Pancreas (tissue), 10 donors: ENCODE measurements around the gene CA14. TPM values are rescaled to one million over a fixed set of nuclear protein-coding genes. Genes with fewer than 3 reads are reported as not detected.
"Not testable (repeated sequence)": the region's sequence is repeated elsewhere in the genome, so short reads cannot be mapped to it uniquely, and the experiment has no call there.

ENCODE experiments used
- ATAC-seq, 4 donors: fragments of 200-7000 bp; cut with Tn5 transposase; one replicate each; pipeline versions ENCODE4 v1.8.0 to v1.9.1; 2020; ENCODE audit warnings: mild to moderate bottlenecking in 4 of 4, moderate library complexity in 4 of 4
- DNase-seq, 6 donors: peaks; one replicate each; pipeline ENCODE4 v3.0.0-alpha.2; 2020
- FAIRE-seq: peaks from 2 replicates; lab custom pipeline; 2012; peaks lifted over from hg19 to GRCh38; lab: Jason Lieb, UNC
- H3K27ac ChIP-seq, 4 donors: fragments of 200-600 bp; sonication (generic); 1 replicate in 3 of 4; 2 replicates in 1 of 4; pipeline versions ENCODE4 v1.5.0 to v1.8.0; 2020
- H3K27me3 ChIP-seq, 4 donors: fragments of 200-600 bp; one replicate each; pipeline ENCODE4 v1.8.0; 2021
- H3K36me3 ChIP-seq, 3 donors: fragments of 200-600 bp; sonication (generic) in 1 of 3; one replicate each; pipeline versions ENCODE4 v1.5.0 to v1.8.0; 2020 to 2021
- H3K4me1 ChIP-seq, 3 donors: fragments of 200-600 bp; one replicate each; pipeline ENCODE4 v1.8.0; 2021
- H3K4me3 ChIP-seq, 4 donors: fragments of 200-600 bp; sonication (generic) in 2 of 4; one replicate each; pipeline versions ENCODE4 v1.5.0 to v1.8.0; 2020 to 2021
- H3K9me3 ChIP-seq, 4 donors: fragments of 200-600 bp; one replicate each; pipeline ENCODE4 v1.8.0; 2021
- WGBS, 2 donors: extraction: QIAGEN DNeasy Blood & Tissue Kit; methylation state at CpG; one replicate each; pipeline ENCODE4 v1.1.7; 2013; 5-methylcytosine and 5-hydroxymethylcytosine counted together
- intact Hi-C, 3 donors: fragments of 100-400 bp; cut with DNase I; formaldehyde crosslinking; loops; one replicate each; pipeline versions ENCODE4 v1.11.1 to v1.14.2; 2022
- polyA plus RNA-seq, 2 donors: library from polyadenylated mRNA; stranded (reverse); fragments of 200-250 nt; gene quantifications; one replicate each; pipeline ENCODE4 v1.2.3, GENCODE V29; 2013
- total RNA-seq, 6 donors: library from RNA; stranded (reverse); fragmentation: NEBNext Ultra II Directional in 4 of 6; extraction: Animal tissue kit (Norgen Biotek cat#: 25700) in 4 of 6; gene quantifications; one replicate each; pipeline versions ENCODE4 v1.2.1 to v1.2.4, GENCODE V29; 2021 to 2023
- TF ChIP-seq, protein P1 (sequence below), 4 donors: fragments of 200-600 bp; sonication (generic) in 3 of 4; IDR thresholded peaks; one replicate each; pipeline versions ENCODE4 v1.5.0 to v1.8.0; 2021; ENCODE audit warnings: antibody characterized with exemption in 4 of 4
- donor health status: healthy with polysubstance abuse.
- donor health status: DM: no; HTN: no; CAD: no; lungs with moderate emphysema.
- donor health status: DM: no; HTN: no; CAD: no.
- donor health status: control.
- donor health status: control.
- donor health status: Bipolar disorder and iron deficiency.
- donor health status: DM: yes; HTN: yes; CAD: no.
- donor health status: DM: no; HTN: no; CAD: no.
- donor health status: DM: no; HTN: no; CAD: no.
- donor health status: DM: yes; HTN: yes; CAD: no.

CA14 gene
- total and polyA plus RNA-seq, 8 donors: 0.14 to 0.19 (median 0.19) TPM; not detected in 5

DNA sequence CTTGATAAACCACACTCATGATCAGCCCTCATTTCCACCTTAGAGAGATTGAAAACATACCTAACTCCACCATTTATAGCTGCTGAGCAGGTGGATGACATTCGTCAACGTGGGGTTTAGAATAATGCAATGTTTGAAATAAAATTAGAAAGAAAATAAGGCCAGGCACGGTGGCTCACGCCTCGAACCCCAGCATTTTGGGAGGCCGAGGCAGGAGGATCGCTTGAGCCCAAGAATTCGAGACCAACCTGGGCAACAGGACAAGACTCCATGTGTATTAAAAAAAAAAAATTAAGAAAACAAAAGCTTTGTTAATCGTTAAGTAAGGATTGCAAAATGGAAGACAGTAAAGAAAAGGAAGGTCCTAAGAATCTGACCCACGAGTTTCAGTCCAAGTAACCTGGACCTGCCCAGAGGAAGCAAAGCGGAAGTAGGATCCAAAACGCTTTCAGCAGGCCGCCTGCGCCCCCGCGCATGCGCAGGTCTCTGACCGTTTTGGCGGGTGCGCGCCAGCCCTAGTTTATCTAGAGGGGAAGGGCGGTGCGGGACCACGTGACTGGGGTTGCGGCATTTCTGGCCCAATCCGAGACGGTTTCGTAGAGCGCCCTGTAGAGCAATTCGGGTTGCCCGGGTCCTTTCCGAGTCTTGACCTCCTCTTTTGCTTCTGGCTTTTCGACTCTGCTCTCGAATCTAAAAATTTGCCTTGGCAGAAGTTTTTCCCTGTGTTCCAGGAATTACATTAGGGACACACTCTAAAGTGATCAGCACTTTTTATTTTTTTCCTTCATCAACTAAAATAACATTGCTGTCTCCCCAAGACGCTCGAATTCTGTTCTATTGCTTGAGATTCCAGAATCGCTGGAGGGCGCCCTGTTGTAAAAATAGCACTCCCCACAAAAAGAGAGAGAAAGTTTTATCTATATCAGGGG, 44.1 kb upstream of the CA14 start:
- FAIRE-seq: peak; percentile 32

DNA sequence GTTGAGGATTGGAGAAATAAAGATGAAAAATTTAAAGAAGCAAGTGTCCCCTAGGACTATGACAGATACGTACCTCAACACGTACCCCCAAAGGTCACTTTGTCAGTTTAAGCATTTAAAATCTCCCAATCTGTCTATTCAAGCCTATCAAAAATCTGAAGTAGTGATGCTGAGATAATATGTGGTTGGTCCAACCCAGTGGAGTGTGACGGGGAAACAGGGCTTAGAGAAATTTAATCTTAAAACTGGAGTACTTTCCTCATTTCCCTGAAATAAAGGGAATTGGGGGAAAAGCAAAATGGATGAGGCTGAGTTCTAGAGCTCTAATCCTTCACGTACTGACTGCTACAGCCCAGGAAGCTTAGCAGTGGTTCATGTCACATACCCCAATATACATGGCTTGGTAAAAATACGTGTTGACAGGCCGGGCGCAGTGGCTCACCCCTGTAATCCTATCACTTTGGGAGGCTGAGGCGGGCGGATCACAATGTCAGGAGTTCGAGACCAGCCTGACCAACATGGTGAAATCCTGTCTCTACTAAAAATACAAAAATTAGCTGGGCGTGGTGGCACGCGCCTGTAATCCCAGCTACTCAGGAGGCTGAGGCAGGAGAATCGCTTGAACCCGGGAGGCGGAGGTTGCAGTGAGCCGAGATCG, 43.3 kb upstream of the CA14 start:
- DNase-seq, intact Hi-C loops, H3K27me3 ChIP-seq, H3K9me3 ChIP-seq, H3K4me1 ChIP-seq, H3K36me3 ChIP-seq, FAIRE-seq: not testable (repeated sequence)
- peak overlapping the region in 2 of 4 donors; percentile 39 to 47 for H3K4me3 ChIP-seq
- WGBS, 2 donors: 52 to 70% methylated on average over 10 to 18 of the region's 18 CpGs
- peak in 2 of 4 donors; percentile 1 to 8 for ATAC-seq
- H3K27ac ChIP-seq: peak overlapping the region; percentile 51 to 85 (median 68)

More for the DNA sequence above, 44.1 kb upstream of the CA14 start:
- Histone ChIP-seq H3K4me3 (peak overlapping the region in 2 of 4 donors; percentile 39 to 47), H3K4me1 (no peaks in the 10 kb centered on the region), H3K27ac (peak overlapping the region; percentile 51 to 85 (median 68)), H3K9me3 (no peaks in the 10 kb centered on the region), H3K27me3 (no peaks in the 10 kb centered on the region), H3K36me3 (no peaks in the 10 kb centered on the region)
- 14 to 15% methylated on average over 38 of the region's 38 CpGs for WGBS, 2 donors
- TF ChIP-seq, protein P1, sequence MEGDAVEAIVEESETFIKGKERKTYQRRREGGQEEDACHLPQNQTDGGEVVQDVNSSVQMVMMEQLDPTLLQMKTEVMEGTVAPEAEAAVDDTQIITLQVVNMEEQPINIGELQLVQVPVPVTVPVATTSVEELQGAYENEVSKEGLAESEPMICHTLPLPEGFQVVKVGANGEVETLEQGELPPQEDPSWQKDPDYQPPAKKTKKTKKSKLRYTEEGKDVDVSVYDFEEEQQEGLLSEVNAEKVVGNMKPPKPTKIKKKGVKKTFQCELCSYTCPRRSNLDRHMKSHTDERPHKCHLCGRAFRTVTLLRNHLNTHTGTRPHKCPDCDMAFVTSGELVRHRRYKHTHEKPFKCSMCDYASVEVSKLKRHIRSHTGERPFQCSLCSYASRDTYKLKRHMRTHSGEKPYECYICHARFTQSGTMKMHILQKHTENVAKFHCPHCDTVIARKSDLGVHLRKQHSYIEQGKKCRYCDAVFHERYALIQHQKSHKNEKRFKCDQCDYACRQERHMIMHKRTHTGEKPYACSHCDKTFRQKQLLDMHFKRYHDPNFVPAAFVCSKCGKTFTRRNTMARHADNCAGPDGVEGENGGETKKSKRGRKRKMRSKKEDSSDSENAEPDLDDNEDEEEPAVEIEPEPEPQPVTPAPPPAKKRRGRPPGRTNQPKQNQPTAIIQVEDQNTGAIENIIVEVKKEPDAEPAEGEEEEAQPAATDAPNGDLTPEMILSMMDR (IDR thresholded peaks at IDR 0.05): no peak
- intact Hi-C loops: no loop called here
- ATAC-seq (peak; percentile 99 to 100 (median 100)), DNase-seq (peak; percentile 90 to 98 (median 94))

DNA sequence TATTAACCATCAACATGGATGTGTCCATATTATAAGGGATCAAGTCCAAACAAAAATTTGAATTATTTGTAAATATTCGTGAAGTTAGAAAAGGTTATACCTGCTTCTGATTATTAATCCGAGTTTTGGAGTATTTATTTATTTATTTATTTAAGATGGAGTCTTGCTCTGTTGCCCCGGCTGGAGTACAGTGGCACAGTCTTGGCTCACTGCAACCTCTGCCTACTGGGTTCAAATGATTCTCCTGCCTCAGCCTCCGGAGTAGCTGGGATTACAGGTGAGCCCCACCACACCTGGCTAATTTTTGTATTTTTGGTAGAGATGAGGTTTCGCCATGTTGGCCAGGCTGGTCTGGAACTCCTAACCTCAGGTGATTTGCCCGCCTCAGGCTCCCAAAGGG, 41.7 kb upstream of the CA14 start:
- ATAC-seq, DNase-seq, FAIRE-seq, H3K9me3 ChIP-seq, intact Hi-C loops, H3K27ac ChIP-seq, H3K27me3 ChIP-seq, H3K4me3 ChIP-seq, H3K36me3 ChIP-seq, H3K4me1 ChIP-seq: not testable (repeated sequence)
- 88 to 93% methylated on average over 6 of the region's 6 CpGs for WGBS, 2 donors

DNA sequence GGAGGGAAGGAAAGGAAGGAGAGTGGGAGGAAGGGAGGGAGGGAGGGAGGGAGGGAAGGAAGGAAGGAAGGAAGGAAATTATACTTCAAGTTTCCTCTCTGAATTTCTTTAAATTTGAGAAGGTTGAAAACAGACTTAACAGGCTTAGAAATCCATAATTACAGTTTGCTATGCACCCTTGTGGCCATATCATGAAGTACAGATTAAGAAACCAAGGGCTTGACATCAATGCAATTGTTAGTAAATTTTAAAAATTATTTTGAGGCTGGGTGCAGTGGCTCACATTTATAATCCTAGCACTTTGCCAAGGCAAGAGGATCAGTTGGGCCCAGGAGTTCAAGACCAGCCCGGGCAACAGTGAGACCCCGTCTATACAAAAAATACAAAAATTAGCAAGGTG, 36.0 kb upstream of the CA14 start:
- intact Hi-C loops: no loop called here
- peaks cover 0 to 16% (median 0%) of the 10 kb centered on the region in 3 donors for H3K36me3 ChIP-seq
- TF ChIP-seq, protein P1 (IDR thresholded peaks at IDR 0.05): peak in 3 of 4 donors; percentile 21 to 46 (median 25)
- 71 to 92% methylated on average over 2 of the region's 2 CpGs for WGBS, 2 donors
- DNase-seq (no peak), FAIRE-seq (no peak), ATAC-seq (peak in 3 of 4 donors; percentile 43 to 65 (median 46))
- no peaks in the 10 kb centered on the region for H3K4me1 ChIP-seq
- H3K4me3 ChIP-seq: no peak overlapping the region
- H3K27ac ChIP-seq: no peak overlapping the region
- H3K9me3 ChIP-seq: no peaks in the 10 kb centered on the region
- no peaks in the 10 kb centered on the region for H3K27me3 ChIP-seq

DNA sequence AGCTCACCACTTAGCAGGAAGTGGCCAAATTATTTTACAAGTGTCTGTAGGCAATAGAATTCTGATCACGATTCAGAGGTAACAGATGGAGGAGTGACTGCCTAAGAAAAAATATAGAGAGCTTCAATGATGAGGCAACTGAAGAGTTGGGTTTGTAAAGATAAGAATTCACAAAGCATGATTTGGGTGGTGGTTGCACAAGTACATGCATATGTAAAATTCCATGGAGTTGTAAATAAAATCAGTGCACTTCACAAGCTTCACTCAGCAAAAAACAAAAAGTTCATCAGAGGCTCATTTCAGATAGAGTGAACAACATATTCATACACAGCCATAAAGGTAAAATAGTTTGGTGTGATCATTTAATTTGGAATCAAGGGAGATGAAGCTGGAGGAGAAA, 32.6 kb upstream of the CA14 start:
- H3K36me3 ChIP-seq: peaks cover 0 to 25% (median 0%) of the 10 kb centered on the region in 3 donors
- ATAC-seq (no peak), DNase-seq (no peak), FAIRE-seq (no peak)
- intact Hi-C loops: no loop called here
- no peaks in the 10 kb centered on the region for H3K9me3 ChIP-seq
- TF ChIP-seq, protein P1 (IDR thresholded peaks at IDR 0.05): no peak
- WGBS, 2 donors: 96 to 97% methylated on average over 1 of the region's 1 CpG
- H3K4me3 ChIP-seq: no peak overlapping the region
- no peaks in the 10 kb centered on the region for H3K4me1 ChIP-seq
- no peak overlapping the region for H3K27ac ChIP-seq
- H3K27me3 ChIP-seq: no peaks in the 10 kb centered on the region
